Measurements from ENCODE around the gene MAP2.
A peak's percentile ranks its signal among the peaks of the same experiment; 100 is the strongest.
"Not testable (repeated sequence)": the region's sequence is repeated elsewhere in the genome, so short reads cannot be mapped to it uniquely, and the experiment has no call there.

The MAP2 gene

GRCh38 chr2:209492296-209492695 is 68.4 kb downstream of the MAP2 start:
- DNase-seq: not testable (repeated sequence)

GRCh38 chr2:209495068-209495620 is 71.3 kb downstream of the MAP2 start:
- DNase-seq: not testable (repeated sequence)

DNA sequence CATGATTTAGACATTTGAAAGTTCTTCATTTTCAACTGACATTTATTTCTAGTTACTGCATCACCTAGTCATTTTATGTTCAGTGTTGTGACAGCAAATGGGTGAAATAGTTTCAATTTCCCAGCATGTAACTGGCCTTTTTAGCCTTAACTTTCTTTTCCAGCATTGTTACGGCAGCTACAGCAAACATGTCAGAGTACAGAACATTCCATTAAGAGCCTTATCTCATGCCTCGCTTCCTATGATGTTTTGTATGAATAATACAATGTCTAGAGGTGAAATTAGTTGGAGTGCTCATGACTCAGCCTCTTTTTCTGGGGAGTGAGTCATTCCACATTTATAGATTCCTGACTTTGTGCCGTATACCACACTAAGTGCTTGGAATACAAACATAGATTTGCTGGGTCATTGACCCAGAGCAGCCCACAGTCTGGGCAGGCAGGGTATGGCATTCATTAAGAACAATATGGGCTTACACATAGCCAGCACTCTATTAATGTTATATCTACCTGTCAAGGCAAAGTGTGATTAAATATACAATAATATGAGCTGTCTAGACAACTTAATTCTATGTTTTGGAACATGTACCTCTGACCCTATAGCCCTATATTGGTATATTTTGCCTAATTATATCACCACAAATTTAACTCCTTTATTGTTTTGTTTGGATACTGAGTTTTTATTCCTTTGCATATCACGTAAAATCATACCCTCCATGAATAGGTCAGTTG is 72.2 kb downstream of the MAP2 start:
- no peak for DNase-seq

DNA sequence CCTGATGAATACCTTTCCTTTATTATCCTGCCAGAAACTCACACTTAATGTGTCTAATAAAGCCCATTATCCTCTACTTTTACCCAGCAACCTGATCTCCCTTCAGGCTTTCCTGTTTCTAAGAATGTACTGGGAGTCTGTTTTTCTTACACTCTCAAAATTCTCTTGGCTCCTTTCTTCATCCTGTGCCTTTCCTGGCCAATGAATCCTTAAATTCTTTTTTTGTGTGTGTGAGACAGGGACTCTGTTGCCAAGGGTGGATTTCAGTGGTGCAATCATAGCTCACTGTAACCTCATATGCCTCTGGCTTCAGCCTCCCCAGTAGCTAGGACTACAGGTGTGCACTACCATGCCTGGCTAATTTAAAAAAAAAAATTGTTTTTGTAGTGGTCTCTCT is 72.7 kb downstream of the MAP2 start:
- no peak for DNase-seq

GRCh38 chr2:209498614-209499013 is 74.8 kb downstream of the MAP2 start:
- no peak for DNase-seq

GRCh38 chr2:209499069-209499468 is 75.2 kb downstream of the MAP2 start:
- DNase-seq: no peak

DNA sequence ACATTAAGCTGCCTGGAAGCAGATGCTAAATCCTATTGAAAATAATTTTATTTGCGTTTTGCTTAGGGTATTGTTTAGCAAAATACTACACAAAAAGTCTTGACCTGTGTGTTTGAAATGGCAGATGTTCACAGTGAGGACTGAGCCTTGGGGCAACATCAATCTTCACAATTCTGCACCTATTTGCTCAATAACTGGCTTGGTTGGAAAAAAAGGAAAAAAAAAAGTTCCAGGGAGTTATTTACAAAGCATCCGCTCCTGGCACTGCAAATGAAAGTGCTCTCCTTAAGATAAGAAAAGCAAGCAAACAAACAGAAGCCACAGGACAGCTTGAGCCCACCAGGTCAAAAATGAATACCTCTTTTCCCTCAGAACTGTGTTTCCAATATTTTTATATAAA is 77.7 kb downstream of the MAP2 start:
- DNase-seq: no peak

GRCh38 chr2:209505410-209505809 is 81.6 kb downstream of the MAP2 start:
- DNase-seq: no peak

GRCh38 chr2:209508255-209508654 is 84.4 kb downstream of the MAP2 start:
- DNase-seq: no peak

DNA sequence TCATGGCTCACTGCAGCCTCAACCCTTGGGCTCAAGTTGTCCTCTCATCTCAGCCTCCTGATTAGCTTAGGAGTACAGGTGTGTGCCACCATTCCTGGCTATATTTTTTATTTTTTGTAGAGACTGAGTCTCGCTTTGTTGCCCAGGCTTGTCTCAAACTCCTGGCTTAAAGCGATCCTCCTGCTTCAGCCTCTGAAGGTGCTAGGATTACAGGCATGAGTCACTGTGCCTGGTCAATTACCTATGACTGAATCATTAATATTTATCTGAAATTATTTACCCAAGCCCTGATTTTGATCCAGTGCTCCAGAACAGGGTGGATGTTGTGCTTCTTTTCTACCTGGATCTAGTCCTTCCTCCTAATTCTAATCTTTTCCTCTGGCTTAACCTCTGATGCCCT is 87.8 kb downstream of the MAP2 start:
- DNase-seq: no peak

DNA sequence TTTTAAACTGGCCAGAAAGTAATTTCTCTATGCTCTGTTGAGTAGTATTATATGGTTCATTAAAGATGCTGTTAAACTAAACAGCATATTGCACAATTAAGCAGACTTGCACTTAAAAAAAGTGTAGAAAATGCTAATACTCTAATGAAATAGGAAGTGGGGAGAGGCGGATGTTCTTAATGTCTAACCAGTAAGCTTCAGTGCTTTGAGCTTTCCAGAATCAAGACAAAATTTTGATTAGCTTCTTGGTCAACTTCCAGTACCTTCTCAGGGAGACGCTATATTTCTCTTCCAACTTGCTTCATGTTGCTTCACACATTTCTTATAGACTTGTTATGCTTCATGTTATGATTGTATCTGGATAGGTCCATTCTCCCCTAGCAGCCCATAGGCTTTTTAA is 89.1 kb downstream of the MAP2 start:
- DNase-seq: no peak

GRCh38 chr2:209517436-209517835 is 93.6 kb downstream of the MAP2 start:
- no peak for DNase-seq

DNA sequence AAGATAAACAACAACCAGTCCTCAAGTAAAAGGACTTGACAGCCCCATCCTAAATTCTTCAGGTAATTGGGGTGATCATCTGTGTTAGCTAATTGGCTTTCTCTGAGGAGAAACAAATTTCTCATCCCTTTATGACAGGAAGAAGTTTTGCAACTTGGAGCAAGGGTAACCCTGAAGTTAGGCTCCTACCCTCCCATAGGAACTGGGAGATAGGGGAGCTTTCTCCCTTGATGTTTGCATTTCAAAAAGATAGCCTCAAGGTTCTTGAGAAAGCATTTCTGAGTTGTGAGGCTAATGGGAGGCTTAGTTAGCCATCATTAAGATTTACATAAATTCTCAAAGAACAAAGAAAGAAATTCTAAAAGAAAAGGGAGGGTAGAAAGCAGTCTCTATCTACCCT is 95.4 kb downstream of the MAP2 start:
- DNase-seq: no peak

GRCh38 chr2:209519906-209520305 is 96.1 kb downstream of the MAP2 start:
- no peak for DNase-seq

DNA sequence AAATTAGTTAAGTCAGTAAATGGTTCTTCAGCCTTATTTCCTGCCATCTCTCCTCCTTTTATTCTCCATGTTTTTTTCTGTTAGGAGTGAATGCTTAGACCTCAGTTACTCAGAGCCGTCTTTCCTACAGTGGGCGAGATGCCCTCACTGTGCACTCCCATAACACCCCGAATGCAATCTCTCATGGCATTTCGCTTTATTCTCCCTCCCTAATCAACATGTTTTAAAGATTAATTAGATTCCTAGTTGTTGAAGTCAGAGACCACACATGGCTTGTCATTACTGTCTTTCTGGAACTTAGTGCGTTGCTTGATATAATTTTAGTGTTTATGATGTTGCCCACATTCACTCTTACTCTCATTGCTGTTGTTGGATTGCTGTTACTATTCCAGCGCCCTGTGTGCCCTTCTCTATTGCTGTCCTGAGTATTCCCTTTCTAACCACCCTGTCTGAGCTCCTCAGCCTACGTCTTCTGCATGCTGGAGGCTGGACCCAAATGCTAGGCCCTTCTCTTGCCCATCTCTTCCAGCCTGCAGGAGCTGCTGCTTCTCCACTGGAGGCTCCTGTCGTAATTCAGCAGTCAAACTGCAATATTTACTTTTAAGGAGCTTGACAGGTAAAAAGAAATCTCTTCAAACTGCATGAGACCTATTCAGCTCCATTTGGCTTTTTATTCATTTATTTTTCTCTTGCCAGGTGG is 99.3 kb downstream of the MAP2 start:
- no peak for DNase-seq

DNA sequence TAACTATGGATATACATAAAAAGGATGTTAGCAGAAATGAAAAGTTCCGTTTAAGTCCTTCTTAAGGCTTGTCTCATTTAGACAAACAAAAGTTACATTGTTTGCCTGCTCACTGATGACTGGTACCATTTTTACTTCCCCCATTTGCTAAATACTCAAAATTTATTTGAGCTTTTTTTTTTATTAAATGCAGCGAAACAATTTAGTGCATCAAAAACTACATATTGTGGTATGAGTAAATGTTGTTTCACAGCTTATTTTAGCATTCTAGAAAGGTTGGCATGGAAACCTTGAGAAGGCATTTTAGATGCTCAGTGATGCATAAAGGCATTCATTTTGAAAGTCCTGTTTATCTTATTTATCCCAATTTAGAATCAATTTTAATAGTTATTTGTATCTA is 100.0 kb downstream of the MAP2 start:
- no peak for DNase-seq

- DNase-seq: no peak
Measured at GRCh38 chr2:209525331-209525730, 101.5 kb downstream of the MAP2 start.

- peak; percentile 0 to 38 for DNase-seq
Measured at GRCh38 chr2:209525834-209526281, 102.0 kb downstream of the MAP2 start.

GRCh38 chr2:209526561-209526960 is 102.7 kb downstream of the MAP2 start:
- peak in 1 of 2 experiments; percentile 1 for DNase-seq

GRCh38 chr2:209529579-209529978 is 105.7 kb downstream of the MAP2 start:
- no peak for DNase-seq

GRCh38 chr2:209532321-209532720 is 108.5 kb downstream of the MAP2 start:
- DNase-seq: no peak

- DNase-seq: no peak
Measured at GRCh38 chr2:209533391-209533790, 109.5 kb downstream of the MAP2 start.

DNA sequence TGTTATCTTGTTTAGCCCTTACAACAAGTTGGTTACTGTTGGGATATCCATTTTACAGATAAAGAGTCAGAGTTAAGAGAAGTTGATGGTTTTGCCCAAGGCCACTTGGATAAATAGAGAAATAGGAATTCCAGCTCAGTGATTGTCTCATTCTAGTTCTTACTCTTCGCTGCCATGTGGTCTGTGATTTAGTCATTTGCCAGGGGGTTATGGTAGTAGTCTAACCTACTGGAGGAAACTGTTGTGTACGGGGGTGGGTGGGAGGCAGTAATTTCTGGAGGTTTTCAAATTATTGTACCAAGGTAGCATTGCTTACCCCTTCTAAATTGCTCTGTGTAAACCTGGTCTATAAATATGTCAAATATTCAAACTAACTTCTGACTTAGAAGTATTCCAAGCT is 110.4 kb downstream of the MAP2 start:
- DNase-seq: no peak

- no peak for DNase-seq
Measured at GRCh38 chr2:209536363-209536762, 112.5 kb downstream of the MAP2 start.

All from Kasumi-1 (cell line).